ENCODE data around the gene DOHH.
"Not testable (repeated sequence)": the region's sequence is repeated elsewhere in the genome, so short reads cannot be mapped to it uniquely, and the experiment has no call there.

Gene DOHH

GRCh38 chr19:3456925-3457527, 43.4 kb downstream of the DOHH start:
- DNase-seq, result no peak

- DNase-seq, result no peak
These were observed 44.4 kb downstream of the DOHH start for GRCh38 chr19:3455960-3456601.

GRCh38 chr19:3455393-3455955, 45.0 kb downstream of the DOHH start:
- DNase-seq, result no peak

- no peak for DNase-seq
These were observed 45.6 kb downstream of the DOHH start for GRCh38 chr19:3454656-3455392.

GRCh38 chr19:3453840-3454239, 46.6 kb downstream of the DOHH start:
- no peak for DNase-seq

- not testable (repeated sequence) for DNase-seq
These were observed 47.6 kb downstream of the DOHH start for GRCh38 chr19:3452942-3453214.

GRCh38 chr19:3452171-3452941, 48.1 kb downstream of the DOHH start:
- DNase-seq, result no peak

GRCh38 chr19:3451451-3451866, 49.0 kb downstream of the DOHH start:
- no peak for DNase-seq

GRCh38 chr19:3450796-3451411, 49.6 kb downstream of the DOHH start:
- no peak for DNase-seq

GRCh38 chr19:3448616-3449334, 51.7 kb downstream of the DOHH start:
- no peak for DNase-seq

GRCh38 chr19:3446657-3447056, 53.8 kb downstream of the DOHH start:
- DNase-seq, result not testable (repeated sequence)

- DNase-seq, result no peak
These were observed 55.7 kb downstream of the DOHH start for GRCh38 chr19:3444695-3445234.

GRCh38 chr19:3443840-3444694, 56.4 kb downstream of the DOHH start:
- peak in 1 of 2 experiments; percentile 68 for DNase-seq

- DNase-seq, result no peak
These were observed 57.9 kb downstream of the DOHH start for GRCh38 chr19:3442487-3443071.

- no peak for DNase-seq
These were observed 58.5 kb downstream of the DOHH start for GRCh38 chr19:3441986-3442329.

GRCh38 chr19:3441089-3441985, 59.1 kb downstream of the DOHH start:
- DNase-seq, result no peak
